Activated CD8-positive, alpha-beta memory T cell treated with anti-CD3 and anti-CD28 coated beads for 24 hours (primary cell): ENCODE measurements around the gene DNAJC28.
"Not testable (repeated sequence)": the region's sequence is repeated elsewhere in the genome, so short reads cannot be mapped to it uniquely, and the experiment has no call there.

Source experiments
- DNase-seq: peaks from one replicate; pipeline ENCODE4 v3.0.0-alpha.2; 2020

DNAJC28 gene, protein sequence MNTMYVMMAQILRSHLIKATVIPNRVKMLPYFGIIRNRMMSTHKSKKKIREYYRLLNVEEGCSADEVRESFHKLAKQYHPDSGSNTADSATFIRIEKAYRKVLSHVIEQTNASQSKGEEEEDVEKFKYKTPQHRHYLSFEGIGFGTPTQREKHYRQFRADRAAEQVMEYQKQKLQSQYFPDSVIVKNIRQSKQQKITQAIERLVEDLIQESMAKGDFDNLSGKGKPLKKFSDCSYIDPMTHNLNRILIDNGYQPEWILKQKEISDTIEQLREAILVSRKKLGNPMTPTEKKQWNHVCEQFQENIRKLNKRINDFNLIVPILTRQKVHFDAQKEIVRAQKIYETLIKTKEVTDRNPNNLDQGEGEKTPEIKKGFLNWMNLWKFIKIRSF

GRCh38 chr21:33491373-33492102, at the start of gene DNAJC28:
Gene DNAJC28 (minus strand): TSS chr21:33491716. CDS start chr21:33489393, 2,323 bp downstream.
- peak; percentile 99 for DNase-seq

- no peak for DNase-seq
These were observed 49.7 kb upstream of the DNAJC28 start for GRCh38 chr21:33541105-33541711.

- no peak for DNase-seq
These were observed 49.2 kb upstream of the DNAJC28 start for GRCh38 chr21:33540711-33541104.

GRCh38 chr21:33539616-33540015, 48.1 kb upstream of the DNAJC28 start:
- DNase-seq, result no peak

- DNase-seq, result no peak
These were observed 45.7 kb upstream of the DNAJC28 start for GRCh38 chr21:33537212-33537611.

DNA sequence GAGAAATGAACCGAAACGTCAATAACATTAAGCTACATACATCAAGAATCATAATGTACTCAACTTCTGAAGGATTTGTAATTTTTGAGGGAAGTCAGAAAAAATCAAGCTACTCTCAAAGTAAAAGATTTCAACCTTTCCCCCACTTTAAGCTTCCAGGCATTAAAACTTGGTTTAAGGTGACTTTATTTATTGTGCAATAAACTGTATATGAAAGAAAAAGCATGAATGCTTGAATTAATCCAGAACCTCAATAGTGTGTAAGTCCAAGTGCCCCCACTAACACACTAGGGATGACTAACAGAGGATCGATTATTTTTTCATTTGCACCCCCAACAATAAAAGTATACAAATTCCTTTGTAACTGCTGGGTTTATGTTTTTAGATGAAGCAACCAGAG, 39.5 kb upstream of the DNAJC28 start:
- no peak for DNase-seq

DNA sequence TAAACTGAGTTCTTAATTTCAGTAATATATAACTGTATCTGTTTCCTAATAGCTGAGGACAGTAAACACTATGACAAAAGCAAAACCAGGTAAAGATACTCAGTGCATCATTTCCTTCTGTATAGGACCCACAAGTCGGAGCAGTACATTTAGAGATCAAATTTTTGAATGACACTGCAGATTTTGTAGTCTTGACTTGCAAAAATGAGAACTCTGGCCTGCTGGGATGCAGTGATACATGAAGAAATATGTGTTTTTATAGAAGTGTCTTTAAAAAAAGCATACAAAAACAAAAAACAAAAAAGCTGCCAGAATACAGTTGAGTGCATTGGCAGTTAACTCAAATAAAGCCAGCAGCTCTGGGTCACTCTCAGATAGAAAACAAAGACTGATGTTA, 31.4 kb upstream of the DNAJC28 start:
- DNase-seq, result no peak

- no peak for DNase-seq
These were observed 30.9 kb upstream of the DNAJC28 start for GRCh38 chr21:33522297-33522952.

DNA sequence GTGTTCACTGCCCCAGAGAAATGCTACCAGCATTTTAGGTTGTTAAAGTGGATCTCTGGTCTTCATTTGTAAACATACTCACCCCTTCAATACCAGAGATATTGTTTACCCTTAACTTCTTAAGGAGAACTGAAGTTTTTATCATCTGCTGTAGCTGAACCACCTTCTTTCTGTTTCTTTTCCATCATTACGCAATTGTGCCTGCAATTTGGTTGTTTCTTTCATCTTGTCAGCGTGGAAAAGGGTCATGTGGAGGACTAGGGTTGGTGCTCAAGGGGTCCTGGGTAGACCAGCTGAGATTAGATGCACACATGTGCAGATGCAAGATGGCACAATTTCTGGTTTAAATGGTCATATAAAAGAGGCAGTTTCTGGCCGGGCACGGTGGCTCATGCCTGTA, 27.4 kb upstream of the DNAJC28 start:
- DNase-seq, result no peak

GRCh38 chr21:33514229-33514628, 22.7 kb upstream of the DNAJC28 start:
- no peak for DNase-seq

DNA sequence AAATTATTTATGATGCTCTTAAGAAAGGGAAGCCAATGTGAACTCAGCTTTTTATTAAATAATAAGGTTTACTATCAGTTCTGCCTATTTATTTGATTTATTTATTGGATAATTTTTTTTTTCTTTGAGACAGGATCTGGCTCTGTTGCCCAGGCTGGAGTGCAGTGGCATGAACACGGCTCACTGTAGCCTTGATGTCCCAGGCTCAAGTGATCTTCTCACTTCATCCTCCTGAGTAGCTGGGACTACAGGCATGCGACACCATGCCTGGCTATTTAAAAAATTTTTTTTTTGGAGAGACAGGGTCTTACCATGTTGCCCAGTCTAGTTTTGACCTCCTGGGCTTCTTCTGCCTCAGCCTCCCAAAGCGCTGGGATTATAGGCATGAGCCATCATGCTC, 21.0 kb upstream of the DNAJC28 start:
- DNase-seq, result no peak

DNA sequence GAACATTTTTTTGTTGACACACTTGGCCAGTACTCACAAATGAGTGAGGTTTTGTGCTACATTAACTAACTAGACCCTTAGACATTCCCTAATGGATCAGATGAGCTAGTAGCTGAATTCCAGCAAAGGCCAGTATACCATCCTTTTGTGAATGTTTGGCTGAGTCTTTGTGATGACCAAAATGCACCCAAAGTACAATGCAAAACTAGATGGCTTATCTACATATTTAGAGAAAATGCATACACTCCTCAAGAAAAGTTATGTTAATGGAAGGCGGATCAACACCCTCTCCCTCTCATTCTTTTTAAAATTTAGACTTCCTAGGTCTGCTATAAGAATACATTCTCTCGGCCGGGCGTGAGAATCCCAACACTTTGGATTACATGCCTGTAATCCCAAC, 20.1 kb upstream of the DNAJC28 start:
- DNase-seq, result no peak

GRCh38 chr21:33510826-33511225, 19.3 kb upstream of the DNAJC28 start:
- DNase-seq, result no peak

DNA sequence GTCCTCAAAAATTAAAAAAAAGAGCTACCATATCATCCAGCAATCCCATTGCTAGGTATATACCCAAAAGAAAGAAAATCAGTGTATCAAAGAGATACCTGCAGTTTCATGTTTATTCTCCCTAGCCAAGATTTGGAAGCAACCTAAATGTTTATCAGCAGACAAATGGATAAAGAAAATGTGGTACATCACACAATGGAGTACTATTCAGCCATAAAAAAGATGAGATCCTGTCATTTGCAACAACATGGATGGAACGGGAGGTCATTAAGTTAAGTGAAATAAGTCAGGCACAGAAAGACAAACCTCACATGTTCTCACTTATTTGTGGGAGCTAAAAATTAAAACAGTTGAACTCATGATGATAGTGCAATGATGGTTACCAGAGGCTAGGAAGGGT, 15.5 kb upstream of the DNAJC28 start:
- DNase-seq, result not testable (repeated sequence)

DNA sequence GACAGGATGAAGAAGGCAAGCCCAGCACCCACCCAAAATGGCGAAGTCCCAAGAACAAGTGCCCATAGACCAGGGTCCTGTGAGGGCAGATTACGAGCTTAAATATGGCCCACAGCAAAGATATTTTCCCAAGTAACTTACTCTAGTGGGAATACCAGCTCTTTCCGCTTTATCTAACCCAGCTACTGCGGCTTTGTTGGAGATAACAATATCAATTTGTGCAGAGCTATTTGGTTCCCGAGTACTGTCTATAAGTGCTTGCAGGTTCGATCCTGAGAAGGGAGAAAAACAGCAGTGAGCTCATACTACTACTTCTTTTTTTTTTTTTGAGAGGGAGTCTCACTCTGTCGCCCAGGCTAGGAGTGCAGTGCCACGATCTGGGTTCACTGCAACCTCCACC, 14.3 kb upstream of the DNAJC28 start:
- no peak for DNase-seq

DNA sequence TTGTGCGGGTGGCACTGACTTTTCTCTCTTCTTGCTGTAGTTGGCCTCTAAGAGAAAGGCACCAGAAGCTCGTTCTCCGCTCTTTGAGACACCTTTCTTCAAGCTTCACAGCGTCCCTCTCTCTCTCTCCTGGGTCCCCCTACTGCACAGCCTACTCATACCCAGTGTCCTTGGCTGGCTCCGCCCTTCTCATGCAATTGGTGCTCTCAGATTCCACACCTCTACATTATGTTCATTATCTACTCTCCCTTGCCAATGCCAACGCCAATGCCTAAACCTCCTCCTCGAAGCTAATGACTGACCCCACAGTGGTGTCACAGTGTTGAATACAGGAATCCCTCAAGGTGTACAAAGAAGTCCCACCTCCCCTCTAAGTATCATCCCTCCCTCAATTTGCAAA, 4.8 kb upstream of the DNAJC28 start:
- DNase-seq, result no peak

DNA sequence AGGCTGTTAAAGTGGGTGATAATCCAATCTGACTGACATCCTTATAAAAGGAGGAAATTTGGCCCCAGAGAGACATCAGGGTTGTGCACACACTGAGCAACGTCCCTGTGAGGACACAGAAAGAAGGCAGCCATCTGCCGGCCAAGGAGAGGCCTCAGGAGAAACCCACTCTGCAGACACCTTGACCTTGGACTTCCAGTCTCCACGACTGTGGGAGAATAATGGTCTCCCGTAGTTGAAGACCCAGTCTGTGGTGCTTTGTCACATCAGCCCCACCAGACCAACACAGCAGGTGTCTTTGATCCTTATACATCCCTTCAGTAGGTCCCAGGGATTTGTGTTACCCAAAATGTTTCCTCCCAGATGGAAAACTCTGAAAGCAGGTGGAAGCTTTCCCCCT, 4.2 kb upstream of the DNAJC28 start:
- DNase-seq, result no peak

GRCh38 chr21:33493756-33494155, 2.2 kb upstream of the DNAJC28 start:
- no peak for DNase-seq

- no peak for DNase-seq
These were observed 1.1 kb upstream of the DNAJC28 start for GRCh38 chr21:33492571-33492970.

GRCh38 chr21:33490991-33491372, 534 bp downstream of the DNAJC28 start:
- no peak for DNase-seq

DNA sequence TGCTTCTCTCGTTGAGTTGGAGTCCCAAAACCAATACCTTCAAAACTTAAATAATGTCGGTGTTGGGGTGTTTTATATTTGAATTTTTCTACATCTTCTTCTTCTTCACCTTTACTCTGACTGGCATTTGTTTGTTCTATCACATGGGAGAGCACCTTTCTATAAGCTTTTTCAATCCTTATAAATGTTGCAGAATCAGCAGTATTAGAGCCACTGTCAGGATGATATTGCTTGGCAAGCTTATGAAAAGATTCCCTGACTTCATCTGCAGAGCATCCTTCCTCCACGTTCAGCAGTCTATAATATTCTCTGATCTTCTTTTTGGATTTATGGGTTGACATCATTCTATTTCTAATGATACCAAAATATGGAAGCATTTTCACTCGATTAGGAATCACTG, 2.6 kb downstream of the DNAJC28 start:
- DNase-seq, result no peak

- DNase-seq, result no peak
These were observed 3.5 kb downstream of the DNAJC28 start for GRCh38 chr21:33487996-33488395.

DNA sequence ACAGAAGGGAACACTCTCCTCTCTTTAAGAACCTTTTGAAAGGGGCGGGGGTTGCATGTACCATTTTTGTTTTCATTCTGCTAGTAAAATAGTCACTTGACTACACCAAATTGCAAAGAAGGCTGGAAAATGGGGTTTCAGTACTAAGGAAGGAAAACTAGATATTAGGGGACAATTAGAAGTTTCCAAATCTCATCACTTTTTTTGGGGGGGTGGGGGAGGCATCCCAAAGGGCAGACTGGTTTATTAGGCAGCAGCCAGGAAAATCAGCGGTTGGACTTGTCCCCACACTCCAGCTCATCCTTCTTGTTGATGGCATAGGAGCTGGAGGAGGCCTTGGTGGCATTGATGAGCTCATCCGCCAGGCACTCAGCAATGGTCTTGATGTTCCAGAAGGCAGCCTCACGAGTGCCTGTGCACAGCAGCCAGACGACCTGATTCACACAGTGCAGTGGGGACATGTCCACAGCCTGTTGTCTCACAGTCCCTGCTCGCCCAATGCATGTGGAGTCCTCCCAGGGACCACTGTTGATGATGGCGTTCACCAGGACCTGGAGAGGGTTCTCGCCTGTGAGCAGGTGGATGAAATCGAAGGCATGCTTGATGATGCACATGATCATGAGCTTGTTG, 10.1 kb downstream of the DNAJC28 start:
- DNase-seq, result peak; percentile 52
